Left lung (tissue), 10 donors: Measurements from ENCODE around the gene CCT3. TPM values are rescaled to one million over a fixed set of nuclear protein-coding genes. Genes with fewer than 3 reads are reported as not detected.
A peak's percentile ranks its signal among the peaks of the same experiment; 100 is the strongest.
"Not testable (repeated sequence)": the region's sequence is repeated elsewhere in the genome, so short reads cannot be mapped to it uniquely, and the experiment has no call there.

Source experiments
- ATAC-seq: fragments of 200-7000 bp; cut with Tn5 transposase; one replicate; pipeline ENCODE4 v1.9.1; 2020; ENCODE audit warnings: moderate library complexity
- DNase-seq, 4 donors: peaks; one replicate each; pipeline ENCODE4 v3.0.0-alpha.2; 2013 to 2020
- H3K27ac ChIP-seq, 2 donors: fragments of 200-600 bp; sonication (generic) in 1 of 2; one replicate each; pipeline versions ENCODE4 v1.5.0 to v1.8.0; 2020 to 2021
- H3K27me3 ChIP-seq, 2 donors: fragments of 200-600 bp; sonication (generic) in 1 of 2; one replicate each; pipeline versions ENCODE4 v1.5.0 to v1.8.0; 2020 to 2021
- H3K36me3 ChIP-seq, 2 donors: fragments of 200-600 bp; sonication (generic) in 1 of 2; one replicate each; pipeline versions ENCODE4 v1.5.0 to v1.8.0; 2020 to 2021
- H3K4me1 ChIP-seq, 2 donors: fragments of 200-600 bp; one replicate each; pipeline ENCODE4 v1.8.0; 2021
- H3K4me3 ChIP-seq, 2 donors: fragments of 200-600 bp; sonication (generic) in 1 of 2; one replicate each; pipeline versions ENCODE4 v1.5.0 to v1.8.0; 2020 to 2021; ENCODE audit warnings: mild to moderate bottlenecking in 1 of 2
- H3K9me3 ChIP-seq, 2 donors: fragments of 200-600 bp; sonication (generic) in 1 of 2; one replicate each; pipeline versions ENCODE4 v1.5.0 to v1.8.0; 2020 to 2021
- intact Hi-C, 2 donors: fragments of 100-400 bp; cut with DNase I; formaldehyde crosslinking; loops; one replicate each; pipeline versions ENCODE4 v1.11.2 to v1.14.2; 2022
- polyA plus RNA-seq, 6 donors: library from polyadenylated mRNA; unstranded; fragments of 120-200 nt; gene quantifications; one replicate each; pipeline ENCODE4 v1.2.1, GENCODE V29; 2013; ENCODE audit not compliant: insufficient read length in 6 of 6
- total RNA-seq, 2 donors: library from RNA; stranded (reverse); fragmentation: NEBNext Ultra II Directional; extraction: Animal tissue kit (Norgen Biotek cat#: 25700); gene quantifications; one replicate each; pipeline ENCODE4 v1.2.1, GENCODE V29; 2021
- TF ChIP-seq, protein P1 (sequence below), 2 donors: fragments of 200-600 bp; sonication (generic) in 1 of 2; IDR thresholded peaks; one replicate each; pipeline versions ENCODE4 v1.5.0 to v1.8.0; 2021; ENCODE audit warnings: antibody characterized with exemption in 2 of 2
- donor health status: DM: no; HTN: yes; CAD: no.
- donor health status: DM: no; HTN: no; CAD: no.

Gene CCT3
- total and polyA plus RNA-seq, 8 donors, result 166 to 318 (median 266) TPM

DNA sequence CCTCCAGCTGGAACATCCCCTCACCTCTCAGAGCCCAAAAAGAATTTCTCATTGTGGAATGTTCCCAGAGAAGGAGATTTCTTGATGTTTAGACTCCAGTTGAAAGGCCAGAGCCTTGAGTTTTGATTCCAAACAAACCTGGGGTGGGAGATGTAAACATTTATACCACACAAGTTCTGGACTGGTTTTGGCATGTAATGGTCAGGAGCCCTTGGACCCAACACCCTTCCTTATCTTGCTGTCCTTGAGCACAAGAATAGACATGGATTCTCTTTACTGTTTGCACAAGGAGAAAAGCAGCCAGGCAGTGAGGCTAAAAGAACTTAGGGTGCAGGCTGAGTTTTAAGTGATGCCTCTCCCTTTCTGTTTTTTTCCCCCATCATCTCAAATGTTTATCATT is 35.5 kb upstream of the CCT3 start:
- DNase-seq, result no peak
- Histone ChIP-seq H3K4me3 (no peak overlapping the region), H3K27me3 (peaks cover 0 to 43% of the 10 kb centered on the region in 2 donors), H3K36me3 (no peaks in the 10 kb centered on the region), H3K27ac (no peak overlapping the region), H3K9me3 (no peaks in the 10 kb centered on the region), H3K4me1 (peaks cover 0 to 13% of the 10 kb centered on the region in 2 donors)
- no peak for ATAC-seq
- intact Hi-C loops, result no loop called here
- TF ChIP-seq, protein P1, sequence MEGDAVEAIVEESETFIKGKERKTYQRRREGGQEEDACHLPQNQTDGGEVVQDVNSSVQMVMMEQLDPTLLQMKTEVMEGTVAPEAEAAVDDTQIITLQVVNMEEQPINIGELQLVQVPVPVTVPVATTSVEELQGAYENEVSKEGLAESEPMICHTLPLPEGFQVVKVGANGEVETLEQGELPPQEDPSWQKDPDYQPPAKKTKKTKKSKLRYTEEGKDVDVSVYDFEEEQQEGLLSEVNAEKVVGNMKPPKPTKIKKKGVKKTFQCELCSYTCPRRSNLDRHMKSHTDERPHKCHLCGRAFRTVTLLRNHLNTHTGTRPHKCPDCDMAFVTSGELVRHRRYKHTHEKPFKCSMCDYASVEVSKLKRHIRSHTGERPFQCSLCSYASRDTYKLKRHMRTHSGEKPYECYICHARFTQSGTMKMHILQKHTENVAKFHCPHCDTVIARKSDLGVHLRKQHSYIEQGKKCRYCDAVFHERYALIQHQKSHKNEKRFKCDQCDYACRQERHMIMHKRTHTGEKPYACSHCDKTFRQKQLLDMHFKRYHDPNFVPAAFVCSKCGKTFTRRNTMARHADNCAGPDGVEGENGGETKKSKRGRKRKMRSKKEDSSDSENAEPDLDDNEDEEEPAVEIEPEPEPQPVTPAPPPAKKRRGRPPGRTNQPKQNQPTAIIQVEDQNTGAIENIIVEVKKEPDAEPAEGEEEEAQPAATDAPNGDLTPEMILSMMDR (IDR thresholded peaks at IDR 0.05), result no peak

DNA sequence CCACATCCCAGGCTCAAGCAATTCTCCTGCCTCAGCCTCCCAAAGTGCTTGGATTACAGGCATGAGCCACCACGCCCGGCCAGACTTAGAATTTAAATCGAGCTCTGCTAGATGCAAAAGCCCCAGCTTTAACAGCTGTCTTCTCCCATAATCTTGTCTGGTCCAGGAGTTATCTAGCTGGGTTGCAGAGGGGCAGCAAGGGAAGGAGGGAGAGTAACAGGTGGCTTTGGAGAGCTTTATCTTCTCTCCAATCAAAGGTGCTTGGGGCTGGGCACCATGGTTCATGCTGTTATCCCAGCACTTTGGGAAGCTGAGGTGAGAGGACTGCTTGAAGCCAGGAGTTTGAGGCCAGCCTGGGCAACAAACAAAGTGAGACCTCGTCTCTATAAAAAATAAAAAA is 34.8 kb upstream of the CCT3 start:
- TF ChIP-seq, protein P1 (IDR thresholded peaks at IDR 0.05), result no peak

DNA sequence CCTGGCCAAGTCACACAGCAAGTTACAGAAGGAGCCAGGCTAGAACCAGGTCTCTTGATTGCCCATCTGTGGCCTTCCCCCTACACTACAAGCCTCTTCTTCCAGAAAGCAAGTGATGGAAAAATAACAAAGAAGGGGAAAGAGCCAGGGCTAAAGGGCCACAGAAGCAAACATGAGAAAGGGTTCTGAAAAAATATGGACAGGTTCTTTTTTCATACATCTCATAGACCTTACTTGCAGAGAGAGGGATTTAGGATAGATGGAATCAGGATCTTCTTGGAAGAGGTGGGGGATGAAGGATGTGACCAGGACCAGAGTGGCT is 34.1 kb upstream of the CCT3 start:
- no peak for ATAC-seq
- TF ChIP-seq, protein P1 (IDR thresholded peaks at IDR 0.05), result no peak
- DNase-seq, result no peak
- peaks cover 0 to 14% of the 10 kb centered on the region in 2 donors for H3K4me1 ChIP-seq
- no peak overlapping the region for H3K27ac ChIP-seq
- intact Hi-C loops, result no loop called here
- peaks cover 0 to 55% of the 10 kb centered on the region in 2 donors for H3K27me3 ChIP-seq
- H3K36me3 ChIP-seq, result no peaks in the 10 kb centered on the region
- no peak overlapping the region for H3K4me3 ChIP-seq
- H3K9me3 ChIP-seq, result no peaks in the 10 kb centered on the region

More for the DNA sequence above, 34.8 kb upstream of the CCT3 start:
- DNase-seq, result no peak
- ATAC-seq, result no peak
- intact Hi-C loops, result no loop called here
- peaks cover 0 to 14% of the 10 kb centered on the region in 2 donors for H3K4me1 ChIP-seq
- no peak overlapping the region for H3K27ac ChIP-seq
- H3K36me3 ChIP-seq, result no peaks in the 10 kb centered on the region
- no peak overlapping the region for H3K4me3 ChIP-seq
- H3K9me3 ChIP-seq, result no peaks in the 10 kb centered on the region
- peaks cover 0 to 50% of the 10 kb centered on the region in 2 donors for H3K27me3 ChIP-seq

GRCh38 chr1:156371553-156372264 is 33.6 kb upstream of the CCT3 start:
- Histone ChIP-seq H3K27ac (no peak overlapping the region), H3K9me3 (no peaks in the 10 kb centered on the region), H3K36me3 (no peaks in the 10 kb centered on the region), H3K4me1 (peaks cover 0 to 14% of the 10 kb centered on the region in 2 donors), H3K27me3 (peaks cover 0 to 50% of the 10 kb centered on the region in 2 donors), H3K4me3 (no peak overlapping the region)
- ATAC-seq, result peak; percentile 13
- DNase-seq, result peak in 3 of 4 donors; percentile 64 to 83 (median 81)
- TF ChIP-seq, protein P1 (IDR thresholded peaks at IDR 0.05), result no peak
- intact Hi-C loops, result no loop called here

DNA sequence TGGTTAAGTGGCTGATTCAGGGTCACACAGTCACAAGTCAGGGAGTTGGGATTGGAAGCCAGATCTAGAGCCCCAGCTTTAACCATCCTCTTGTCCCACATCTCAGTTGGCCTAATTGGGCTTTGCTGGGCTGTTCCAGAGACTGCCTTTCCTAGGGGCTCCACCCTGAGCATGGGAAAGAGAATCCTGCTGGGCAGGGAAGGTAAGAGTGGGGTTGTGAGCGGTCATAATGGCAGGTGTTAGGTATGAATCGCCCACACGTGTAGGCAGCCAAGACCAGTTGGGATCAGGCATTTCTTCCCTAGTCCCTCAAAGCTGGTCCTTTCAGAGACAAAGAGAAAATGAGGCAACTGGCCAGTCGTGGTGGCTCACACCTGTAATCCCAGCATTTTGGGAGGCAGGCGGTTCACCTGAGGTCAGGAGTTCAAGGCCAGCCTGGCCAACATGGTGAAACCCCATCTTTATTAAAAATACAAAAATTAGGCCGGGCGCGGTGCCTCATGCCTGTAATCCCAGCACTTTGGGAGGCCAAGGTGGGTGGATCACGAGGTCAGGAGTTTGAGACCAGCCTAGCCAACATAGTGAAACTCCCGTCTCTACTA is 31.7 kb upstream of the CCT3 start:
- intact Hi-C loops, ATAC-seq, H3K9me3 ChIP-seq, H3K27ac ChIP-seq, DNase-seq, H3K36me3 ChIP-seq: not testable (repeated sequence)
- H3K4me1 ChIP-seq, result peaks cover 0 to 11% of the 10 kb centered on the region in 2 donors
- peaks cover 0 to 55% of the 10 kb centered on the region in 2 donors for H3K27me3 ChIP-seq
- peak overlapping the region in 1 of 2 donors; percentile 27 for H3K4me3 ChIP-seq
